Measurements from ENCODE around the gene CDHR2. TPM values are rescaled to one million over a fixed set of nuclear protein-coding genes. Genes with fewer than 3 reads are reported as not detected.

CDHR2 gene
- total and polyA plus RNA-seq, 8 donors, result 0.13 to 18.7 (median 9.7) TPM

DNA sequence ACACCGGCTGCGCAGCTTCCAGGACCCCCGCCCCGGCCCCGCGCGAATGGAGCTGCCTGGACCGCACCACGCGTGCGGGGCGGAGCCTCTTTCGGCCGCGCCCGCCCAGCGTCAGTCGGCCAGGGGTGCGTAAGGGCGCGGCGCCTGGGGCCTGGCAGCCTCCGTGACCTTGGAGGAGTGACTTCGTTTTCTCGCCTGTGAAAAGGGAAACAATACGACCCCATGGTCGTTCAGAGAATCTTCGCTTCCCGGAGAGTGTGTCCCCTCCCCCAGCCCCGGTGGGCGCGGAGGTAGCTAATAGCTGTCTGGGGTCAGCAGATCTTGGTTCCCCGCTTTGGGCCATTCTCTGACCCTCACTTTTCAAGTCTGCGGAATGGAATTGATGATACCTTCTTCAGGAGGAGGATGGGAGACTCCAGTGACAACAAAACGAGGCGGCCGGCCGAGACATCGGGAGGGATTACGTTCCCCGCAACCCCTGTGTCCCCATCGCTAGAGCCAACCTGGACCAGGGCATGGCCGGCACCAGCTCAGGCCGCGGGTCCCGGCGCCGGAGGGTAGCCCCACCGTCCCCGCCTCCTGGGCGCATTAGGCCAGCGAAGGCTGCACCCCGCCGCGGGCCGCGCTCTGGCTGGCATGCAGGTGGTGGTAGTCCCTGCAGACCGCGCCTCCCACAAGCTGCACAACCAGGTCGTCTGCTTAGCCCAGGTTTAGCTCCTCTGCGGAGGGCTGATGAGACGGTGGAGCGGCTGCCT, 5.5 kb upstream of the CDHR2 start:
- Histone ChIP-seq H3K9me3 (no peaks in the 10 kb centered on the region), H3K4me3 (peak overlapping the region; percentile 58 to 76 (median 70)), H3K27ac (peak overlapping the region; percentile 75 to 93 (median 88)), H3K36me3 (no peaks in the 10 kb centered on the region), H3K27me3 (no peaks in the 10 kb centered on the region), H3K4me1 (peaks cover 23 to 60% (median 44%) of the 10 kb centered on the region in 4 donors)
- intact Hi-C loops (cut with DNase I; ENCODE audit: low total_unique reads), result no loop called here
- DNase-seq, result peak; percentile 82 to 95
- WGBS, 5 donors, result 0 to 1% (median 0%) methylated on average over 17 to 63 of the region's 63 CpGs
- peak; percentile 29 to 89 (median 87) for TF ChIP-seq POLR2AphosphoS5 (IDR thresholded peaks at IDR 0.05)
- TF ChIP-seq, protein P1, sequence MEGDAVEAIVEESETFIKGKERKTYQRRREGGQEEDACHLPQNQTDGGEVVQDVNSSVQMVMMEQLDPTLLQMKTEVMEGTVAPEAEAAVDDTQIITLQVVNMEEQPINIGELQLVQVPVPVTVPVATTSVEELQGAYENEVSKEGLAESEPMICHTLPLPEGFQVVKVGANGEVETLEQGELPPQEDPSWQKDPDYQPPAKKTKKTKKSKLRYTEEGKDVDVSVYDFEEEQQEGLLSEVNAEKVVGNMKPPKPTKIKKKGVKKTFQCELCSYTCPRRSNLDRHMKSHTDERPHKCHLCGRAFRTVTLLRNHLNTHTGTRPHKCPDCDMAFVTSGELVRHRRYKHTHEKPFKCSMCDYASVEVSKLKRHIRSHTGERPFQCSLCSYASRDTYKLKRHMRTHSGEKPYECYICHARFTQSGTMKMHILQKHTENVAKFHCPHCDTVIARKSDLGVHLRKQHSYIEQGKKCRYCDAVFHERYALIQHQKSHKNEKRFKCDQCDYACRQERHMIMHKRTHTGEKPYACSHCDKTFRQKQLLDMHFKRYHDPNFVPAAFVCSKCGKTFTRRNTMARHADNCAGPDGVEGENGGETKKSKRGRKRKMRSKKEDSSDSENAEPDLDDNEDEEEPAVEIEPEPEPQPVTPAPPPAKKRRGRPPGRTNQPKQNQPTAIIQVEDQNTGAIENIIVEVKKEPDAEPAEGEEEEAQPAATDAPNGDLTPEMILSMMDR (IDR thresholded peaks at IDR 0.05), result no peak
- TF ChIP-seq POLR2A (IDR thresholded peaks at IDR 0.05), result peak in 1 of 4 donors; percentile 24
- no peak for TF ChIP-seq EP300 (IDR thresholded peaks at IDR 0.05)

GRCh38 chr5:176545388-176545736, 3.8 kb upstream of the CDHR2 start:
- Histone ChIP-seq H3K27ac (peak overlapping the region; percentile 31 to 93 (median 62)), H3K9me3 (no peaks in the 10 kb centered on the region), H3K4me3 (no peak overlapping the region), H3K36me3 (no peaks in the 10 kb centered on the region), H3K4me1 (peaks cover 23 to 63% (median 38%) of the 10 kb centered on the region in 4 donors), H3K27me3 (peaks cover 0 to 7% (median 0%) of the 10 kb centered on the region in 3 donors)
- WGBS, 5 donors, result 89 to 97% (median 96%) methylated on average over 6 of the region's 6 CpGs
- no peak for DNase-seq
- no peak for TF ChIP-seq EP300 (IDR thresholded peaks at IDR 0.05)
- TF ChIP-seq POLR2A (IDR thresholded peaks at IDR 0.05), result no peak
- TF ChIP-seq, protein P1 (IDR thresholded peaks at IDR 0.05), result no peak
- no peak for TF ChIP-seq POLR2AphosphoS5 (IDR thresholded peaks at IDR 0.05)
- intact Hi-C loops (cut with DNase I; ENCODE audit: low total_unique reads), result no loop called here

DNA sequence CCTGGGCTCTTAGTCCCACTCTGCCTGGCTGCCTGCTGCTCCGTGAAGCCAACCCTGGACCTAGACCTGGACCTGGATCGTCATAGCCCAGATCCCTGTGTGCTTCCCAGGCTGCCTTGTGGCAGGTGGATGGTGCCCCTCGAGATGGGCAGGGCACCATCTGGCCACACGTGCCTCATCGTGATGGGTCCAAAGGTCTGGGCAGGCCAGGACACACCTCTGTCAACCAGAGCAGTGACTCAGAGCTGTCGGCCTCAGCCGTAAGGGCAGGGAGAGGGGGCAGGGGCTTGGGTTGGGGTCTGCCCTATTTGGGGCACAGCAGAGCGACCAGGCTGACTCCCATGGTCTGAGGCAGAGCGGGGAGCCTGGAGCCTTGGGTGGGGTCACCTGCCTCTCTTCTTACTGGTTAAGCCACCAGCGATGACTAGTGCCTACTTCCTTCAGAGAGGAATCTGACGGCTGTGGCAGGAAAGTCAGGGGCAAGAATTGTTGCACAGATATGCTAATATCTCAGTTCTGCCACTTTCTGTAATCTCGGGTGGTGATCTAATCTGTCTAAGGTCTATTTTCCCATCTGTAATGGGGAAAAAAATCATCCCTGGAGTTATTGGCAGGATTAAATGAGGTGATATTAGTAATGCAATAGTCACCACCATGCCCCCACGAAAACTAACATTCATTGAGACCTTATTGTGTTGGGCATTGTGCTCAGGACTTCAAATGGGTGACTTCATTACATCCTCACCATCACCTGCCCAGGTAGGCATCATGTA, 3.2 kb upstream of the CDHR2 start:
- intact Hi-C loops (cut with DNase I; ENCODE audit: low total_unique reads), result no loop called here
- peak; percentile 64 to 86 for DNase-seq

GRCh38 chr5:176547802-176548201, 1.3 kb upstream of the CDHR2 start:
- TF ChIP-seq POLR2AphosphoS5 (IDR thresholded peaks at IDR 0.05), result peak in 2 of 3 donors; percentile 36 to 56
- TF ChIP-seq, protein P1 (IDR thresholded peaks at IDR 0.05), result no peak
- Histone ChIP-seq H3K27ac (peak overlapping the region in 3 of 5 donors; percentile 48 to 71 (median 66)), H3K36me3 (no peaks in the 10 kb centered on the region), H3K27me3 (peaks cover 0 to 17% (median 0%) of the 10 kb centered on the region in 3 donors), H3K9me3 (no peaks in the 10 kb centered on the region), H3K4me3 (no peak overlapping the region), H3K4me1 (peaks cover 12 to 51% (median 21%) of the 10 kb centered on the region in 4 donors)
- 58 to 72% (median 63%) methylated on average over 8 of the region's 8 CpGs for WGBS, 5 donors
- DNase-seq, result peak; percentile 58 to 89
- intact Hi-C loops (cut with DNase I; ENCODE audit: low total_unique reads), result no loop called here

More for the DNA sequence above, 3.2 kb upstream of the CDHR2 start:
- TF ChIP-seq POLR2AphosphoS5 (IDR thresholded peaks at IDR 0.05) (peak in 2 of 3 donors; percentile 56 to 74), EP300 (IDR thresholded peaks at IDR 0.05) (no peak), POLR2A (IDR thresholded peaks at IDR 0.05) (no peak)
- TF ChIP-seq, protein P1 (IDR thresholded peaks at IDR 0.05), result no peak
- H3K27ac ChIP-seq, result peak overlapping the region; percentile 31 to 93 (median 62)
- H3K4me1 ChIP-seq, result peaks cover 23 to 63% (median 38%) of the 10 kb centered on the region in 4 donors
- no peaks in the 10 kb centered on the region for H3K36me3 ChIP-seq
- no peak overlapping the region for H3K4me3 ChIP-seq
- peaks cover 0 to 7% (median 0%) of the 10 kb centered on the region in 3 donors for H3K27me3 ChIP-seq
- WGBS, 5 donors, result 56 to 71% (median 60%) methylated on average over 9 to 13 of the region's 13 CpGs
- no peaks in the 10 kb centered on the region for H3K9me3 ChIP-seq

Data from stomach (tissue), 9 donors.